HG02798 (cell line): Measurements from ENCODE around the gene TYW5.
"Not testable (repeated sequence)": the region's sequence is repeated elsewhere in the genome, so short reads cannot be mapped to it uniquely, and the experiment has no call there.

ENCODE experiments used
- ATAC-seq: cut with Tn5 transposase; IDR thresholded peaks from one replicate; pipeline ENCODE4 v1.9.1; 2021; ENCODE audit warnings: mild to moderate bottlenecking; ENCODE audit not compliant: unreplicated experiment, poor library complexity

TYW5 gene

DNA sequence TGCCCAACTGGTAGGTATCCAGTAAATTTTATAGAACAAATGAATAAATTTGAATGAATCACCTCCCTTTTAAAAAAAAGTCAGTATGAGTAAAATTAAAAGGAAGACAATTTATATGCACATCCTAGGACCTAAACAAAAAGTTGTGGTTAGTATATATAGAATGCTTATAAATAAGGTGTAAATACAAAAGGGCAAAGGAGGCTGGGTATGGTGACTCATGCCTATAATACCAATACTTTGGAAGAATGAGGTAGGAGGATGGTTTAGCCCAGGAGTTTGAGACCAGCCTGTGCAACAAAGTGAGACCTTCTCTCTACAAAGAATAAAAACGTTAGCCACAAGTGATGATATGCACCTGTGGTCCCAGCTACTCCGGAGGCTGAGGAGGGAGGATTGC, 31.4 kb downstream of the TYW5 start:
- no peak for ATAC-seq

DNA sequence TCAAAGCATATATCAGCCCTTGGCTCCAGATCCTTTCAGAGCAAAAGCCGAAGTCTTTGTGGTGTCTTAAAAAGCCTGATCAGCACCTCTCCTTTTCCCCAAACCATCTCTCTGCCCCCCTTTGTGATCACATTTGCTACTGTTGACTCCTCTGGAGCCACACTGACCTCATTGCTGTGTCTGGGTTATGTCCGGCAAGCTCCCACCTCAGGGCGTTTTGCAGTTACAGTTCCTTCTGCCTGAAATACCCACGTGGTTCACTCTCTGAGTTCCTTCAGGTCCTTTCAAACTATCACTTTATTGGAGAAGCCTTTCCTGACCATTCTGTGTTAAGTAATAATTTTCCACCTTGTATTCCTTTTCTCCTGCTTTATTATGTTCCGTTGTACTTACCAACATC, 32.4 kb downstream of the TYW5 start:
- peak; percentile 67 for ATAC-seq

DNA sequence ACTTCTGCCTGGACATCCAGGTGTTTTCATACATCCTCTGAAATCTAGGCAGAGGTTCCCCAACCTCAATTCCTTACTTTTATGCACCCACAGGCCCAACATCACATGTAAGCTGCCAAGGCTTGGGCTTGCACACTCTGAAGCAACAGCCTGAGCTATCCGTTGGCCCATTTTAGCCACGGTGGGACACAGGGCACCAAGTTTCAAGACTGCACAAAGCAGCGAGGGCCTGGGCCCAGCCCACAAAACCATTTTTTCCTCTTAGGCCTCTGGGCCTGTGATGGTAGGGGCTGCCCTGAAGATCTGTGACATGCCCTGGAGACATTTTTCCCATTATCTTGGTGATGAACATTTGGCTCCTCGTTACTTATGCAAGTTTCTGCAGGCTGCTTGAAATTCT, 38.3 kb downstream of the TYW5 start:
- no peak for ATAC-seq

DNA sequence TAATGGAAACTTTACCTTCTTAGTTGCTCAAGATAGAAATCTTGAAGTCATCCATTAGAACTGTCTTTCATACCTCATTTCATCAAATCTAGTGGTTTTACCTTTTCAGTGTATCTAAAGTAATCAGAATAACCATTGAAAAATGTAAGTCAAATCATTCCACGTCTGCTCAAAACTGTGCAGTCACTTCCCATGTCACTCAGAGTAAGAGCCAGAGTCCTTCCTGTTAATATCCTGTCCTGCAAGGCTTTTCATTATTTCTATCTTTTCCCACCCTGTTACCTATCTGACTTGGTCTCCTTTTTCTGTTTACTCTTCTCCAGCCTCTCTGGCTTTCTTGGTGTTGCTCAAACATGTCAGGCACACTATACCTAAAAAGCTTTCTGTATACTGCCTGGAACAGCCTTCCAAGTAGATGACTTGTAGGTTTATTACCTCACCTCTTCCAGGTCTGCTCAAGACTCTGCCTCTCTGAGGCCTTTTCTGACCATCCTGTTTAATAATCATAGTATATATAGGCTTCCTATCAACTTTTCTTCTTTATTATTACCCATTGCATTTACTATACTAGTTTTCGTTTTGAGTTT, 40.8 kb downstream of the TYW5 start:
- ATAC-seq: no peak

DNA sequence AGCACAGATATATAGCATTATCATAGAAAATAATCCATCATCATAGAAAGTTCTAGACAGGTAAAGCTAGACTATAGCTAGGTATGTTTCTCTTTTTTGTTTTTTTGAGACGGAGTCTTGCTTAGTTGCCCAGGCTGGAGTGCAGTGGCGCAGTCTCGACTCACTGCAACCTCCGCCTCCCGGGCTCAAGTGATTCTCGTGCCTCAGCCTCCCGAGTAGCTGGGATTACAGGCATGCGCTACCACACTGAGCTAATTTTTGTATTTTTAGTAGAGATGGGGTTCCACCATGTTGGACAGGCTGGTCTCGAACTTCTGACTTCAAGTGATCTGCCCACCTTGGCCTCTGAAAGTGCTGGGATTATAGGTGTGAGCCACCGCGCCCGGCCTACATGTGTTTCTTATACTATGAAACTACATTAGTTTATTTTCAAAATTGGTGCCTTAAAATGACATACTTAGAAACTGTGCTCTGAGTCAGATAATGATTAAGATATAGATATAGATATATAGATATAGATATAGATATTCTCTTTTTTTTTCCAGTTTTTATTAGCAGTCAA, 42.7 kb downstream of the TYW5 start:
- ATAC-seq: not testable (repeated sequence)

DNA sequence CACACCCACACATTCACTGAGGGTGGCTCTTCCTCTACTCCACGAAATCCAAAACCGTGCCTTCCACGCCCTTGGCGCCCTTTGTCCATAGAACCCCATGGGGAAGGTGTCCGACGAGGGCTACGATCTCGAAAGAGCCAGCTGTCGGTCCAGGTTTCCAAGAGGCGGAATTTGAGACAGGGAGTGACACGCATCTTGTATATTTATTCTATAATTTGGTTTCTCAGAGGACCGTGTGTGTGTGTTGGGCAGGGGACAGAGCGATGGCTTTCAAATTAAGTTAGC, 43.5 kb downstream of the TYW5 start:
- no peak for ATAC-seq

DNA sequence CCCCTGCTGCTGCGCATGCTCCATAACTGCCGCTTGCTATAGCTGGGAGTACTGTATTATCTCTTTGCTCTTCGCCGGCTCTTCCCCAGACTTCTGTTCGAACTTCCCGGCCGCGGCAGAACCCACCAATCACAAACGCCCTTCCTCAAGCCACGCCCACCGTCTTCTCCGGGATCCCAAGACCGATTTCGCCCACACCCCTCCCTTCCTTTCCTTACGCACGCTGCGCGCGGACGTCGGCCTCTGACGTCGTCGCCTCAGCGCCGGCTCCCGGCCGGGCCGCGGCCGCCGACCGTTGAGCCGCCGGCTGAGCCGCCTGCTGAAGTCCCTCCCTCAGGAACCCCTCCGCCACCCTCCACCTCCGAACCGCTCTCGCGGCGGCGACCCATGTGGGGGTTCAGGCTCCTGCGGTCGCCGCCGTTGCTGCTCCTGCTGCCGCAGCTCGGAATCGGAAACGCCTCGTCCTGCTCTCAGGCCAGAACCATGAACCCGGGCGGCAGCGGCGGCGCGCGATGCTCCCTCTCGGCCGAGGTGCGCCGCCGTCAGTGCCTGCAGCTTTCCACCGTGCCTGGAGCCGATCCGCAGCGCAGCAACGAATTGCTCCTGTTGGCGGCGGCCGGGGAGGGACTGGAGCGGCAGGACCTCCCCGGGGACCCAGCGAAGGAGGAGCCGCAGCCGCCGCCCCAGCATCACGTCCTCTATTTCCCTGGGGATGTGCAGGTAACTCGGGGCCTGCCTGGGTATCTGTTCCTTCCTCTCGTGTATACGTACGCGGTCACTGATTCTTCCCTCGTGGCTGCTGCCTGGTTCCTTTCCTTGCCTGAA, 44.0 kb downstream of the TYW5 start, which contains the start of gene C2orf69:
C2orf69 (plus strand) TSS at position 242 of the 825 bp plus-strand sequence; CDS start at position 388, 146 bp downstream.
- peak; percentile 94 for ATAC-seq

DNA sequence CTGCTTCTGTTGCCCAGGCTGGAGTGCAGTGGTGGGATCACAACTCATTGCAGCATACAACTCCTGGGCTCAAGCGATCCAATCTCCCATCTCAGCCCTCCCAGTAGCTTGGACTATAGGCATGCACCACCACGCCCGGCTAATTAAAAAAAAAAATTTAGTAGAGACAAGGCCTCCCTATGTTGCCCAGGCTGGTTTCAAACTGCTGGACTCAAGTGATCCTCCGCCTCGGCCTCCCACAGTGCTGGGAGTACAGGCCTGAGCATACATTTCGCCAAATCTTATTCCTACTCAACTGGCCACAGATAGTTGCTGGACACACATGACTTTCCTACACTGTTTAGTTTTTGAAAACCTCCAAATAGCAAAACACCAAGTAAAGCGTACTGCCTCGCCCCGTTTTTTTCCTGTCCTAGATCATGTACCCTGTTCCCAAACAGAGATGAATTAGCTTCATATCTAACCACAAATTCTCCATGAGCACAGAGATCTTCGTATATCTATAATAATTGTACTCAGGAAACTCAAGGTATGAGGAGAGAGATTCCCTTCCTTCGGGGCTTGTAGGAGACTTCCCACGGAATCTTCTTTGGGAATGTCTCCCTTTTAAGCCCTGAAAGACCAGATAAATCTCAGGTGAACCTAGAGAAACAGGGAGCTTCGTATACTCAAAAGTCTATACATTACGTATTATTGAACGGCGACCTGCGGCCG, 44.8 kb downstream of the TYW5 start:
- ATAC-seq: no peak

DNA sequence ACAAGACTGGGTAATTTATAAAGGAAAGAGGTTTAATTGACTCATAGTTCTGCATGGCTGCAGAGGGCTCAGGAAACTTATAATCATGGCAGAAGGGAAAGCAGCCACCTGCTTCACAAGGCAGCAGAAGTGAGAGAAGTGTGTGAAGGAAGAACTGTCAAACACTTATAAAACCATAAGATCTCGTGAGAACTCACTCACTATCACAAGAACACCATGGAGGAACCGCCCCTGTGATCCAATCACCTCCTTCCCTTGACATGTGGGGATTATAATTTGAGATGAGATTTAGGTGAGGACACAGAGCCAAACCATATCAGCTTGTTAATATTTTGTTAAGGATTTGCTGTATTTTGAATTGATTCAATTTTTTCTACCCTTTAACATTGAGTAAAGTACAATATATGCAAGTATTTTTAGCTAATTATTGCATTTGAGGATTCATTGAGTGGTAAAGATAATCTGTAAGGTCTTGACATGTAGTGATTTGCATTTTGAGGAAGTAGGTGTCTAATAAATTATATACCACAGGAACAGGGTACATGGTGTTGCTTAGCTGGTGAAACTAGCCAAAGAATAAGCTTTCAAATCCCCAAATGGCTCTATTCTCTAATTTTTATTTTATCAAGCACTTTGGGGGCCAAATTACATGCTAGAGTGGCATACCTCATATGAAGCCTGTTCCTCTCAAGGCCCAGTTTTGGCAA, 48.1 kb downstream of the TYW5 start:
- ATAC-seq: no peak

DNA sequence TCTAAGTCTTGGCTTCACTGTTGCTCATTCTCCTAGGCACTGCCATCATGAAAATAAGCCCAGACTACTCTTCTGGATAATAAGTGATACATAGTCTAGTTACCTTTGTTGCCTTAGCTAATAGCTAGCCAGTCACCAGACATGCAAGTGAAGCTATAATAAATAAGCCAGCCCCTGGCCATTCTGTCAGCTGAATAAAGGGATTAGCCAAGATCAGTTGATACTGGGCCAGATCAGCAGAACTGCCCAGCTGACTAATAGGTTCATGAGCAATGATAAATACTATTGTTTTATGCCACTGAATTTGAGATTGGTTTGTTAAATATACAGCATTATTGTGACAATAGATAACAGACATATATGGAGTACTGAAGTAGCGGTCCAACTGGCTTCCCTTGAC, 52.2 kb downstream of the TYW5 start:
- ATAC-seq: no peak

DNA sequence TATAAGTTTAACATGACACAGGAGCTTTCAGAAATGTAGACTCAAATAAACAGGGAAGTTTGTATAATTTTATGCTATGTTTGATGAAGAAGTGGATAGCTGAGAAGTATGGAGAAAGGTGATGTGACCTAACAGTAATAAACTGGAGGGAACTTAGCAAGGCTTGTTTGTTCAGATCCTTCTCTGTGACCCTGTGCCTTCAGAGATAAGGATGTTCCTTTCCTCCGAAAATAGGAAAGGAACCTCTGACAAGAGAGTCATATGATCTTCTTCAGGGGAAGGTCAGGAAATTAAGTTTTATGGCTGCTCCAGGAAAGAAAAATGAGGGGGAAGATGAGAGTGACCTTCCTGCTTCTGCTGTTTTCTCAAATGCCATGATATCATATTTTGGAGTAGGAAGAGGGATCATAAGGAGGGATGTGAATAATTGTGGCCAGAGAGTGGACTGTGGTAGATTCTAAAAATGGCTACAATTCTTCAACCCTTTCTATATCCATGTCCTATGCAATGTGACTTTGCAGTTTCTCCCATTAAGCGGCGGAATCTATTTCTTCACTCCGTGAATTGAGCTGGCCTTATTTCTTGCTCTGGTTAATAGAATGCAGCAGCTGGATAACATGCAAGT, 52.7 kb downstream of the TYW5 start:
- ATAC-seq: no peak

DNA sequence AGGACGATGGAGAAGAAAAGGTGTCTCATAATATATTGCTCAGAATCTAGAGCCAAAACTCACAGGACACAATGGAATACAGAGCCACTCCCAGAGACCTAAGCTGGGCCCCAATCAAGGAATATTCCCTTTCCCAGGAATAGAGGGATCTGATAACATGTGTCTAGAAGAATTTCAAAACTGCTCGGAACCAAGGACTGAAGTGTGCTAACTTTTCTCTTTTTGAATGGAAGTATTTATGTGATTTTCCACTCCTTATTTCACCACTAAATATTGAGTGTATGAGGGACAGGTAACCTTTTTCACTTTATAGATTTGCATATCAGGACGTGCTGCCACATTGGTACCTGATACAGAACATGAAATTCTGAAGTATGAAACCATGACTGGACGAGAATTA, 53.3 kb downstream of the TYW5 start:
- ATAC-seq: no peak

DNA sequence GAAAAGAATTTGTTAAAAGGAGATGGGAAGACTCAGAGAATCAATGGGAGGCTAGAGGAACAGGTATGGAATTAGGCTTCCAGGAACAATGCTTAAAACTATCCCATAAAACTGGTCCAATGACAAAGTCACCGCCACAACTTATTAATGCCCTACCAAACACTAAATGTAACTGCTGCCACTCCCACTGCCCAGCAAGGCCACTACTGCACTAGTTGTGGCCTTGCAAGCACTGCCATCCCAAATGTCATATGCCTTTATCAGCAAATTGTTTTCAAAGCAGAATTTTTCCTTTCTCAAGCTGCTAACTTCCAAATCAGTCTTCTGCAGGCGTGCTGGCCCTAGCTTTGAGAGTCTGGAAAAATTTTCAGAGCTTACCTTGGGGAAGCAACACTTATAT, 58.7 kb downstream of the TYW5 start:
- no peak for ATAC-seq

DNA sequence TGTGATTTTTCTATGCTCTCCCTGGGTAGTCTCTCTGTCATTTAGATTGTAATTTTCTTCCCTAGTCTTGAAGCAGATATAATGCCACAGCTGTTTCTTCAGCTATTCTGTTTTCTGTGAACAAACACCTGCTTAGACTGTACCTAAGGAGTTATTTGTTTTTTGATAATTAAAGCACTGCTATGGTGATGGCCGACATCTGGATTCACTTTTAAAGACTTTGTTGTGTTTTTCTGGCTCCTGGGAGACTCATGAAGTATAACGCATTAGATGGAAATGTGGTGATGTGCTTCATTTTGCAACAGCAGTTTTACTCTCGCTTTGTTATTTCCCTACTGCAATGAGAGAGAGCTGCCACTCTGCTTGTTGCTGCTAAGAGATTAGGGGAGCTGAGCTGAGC, 59.9 kb downstream of the TYW5 start:
- ATAC-seq: no peak

DNA sequence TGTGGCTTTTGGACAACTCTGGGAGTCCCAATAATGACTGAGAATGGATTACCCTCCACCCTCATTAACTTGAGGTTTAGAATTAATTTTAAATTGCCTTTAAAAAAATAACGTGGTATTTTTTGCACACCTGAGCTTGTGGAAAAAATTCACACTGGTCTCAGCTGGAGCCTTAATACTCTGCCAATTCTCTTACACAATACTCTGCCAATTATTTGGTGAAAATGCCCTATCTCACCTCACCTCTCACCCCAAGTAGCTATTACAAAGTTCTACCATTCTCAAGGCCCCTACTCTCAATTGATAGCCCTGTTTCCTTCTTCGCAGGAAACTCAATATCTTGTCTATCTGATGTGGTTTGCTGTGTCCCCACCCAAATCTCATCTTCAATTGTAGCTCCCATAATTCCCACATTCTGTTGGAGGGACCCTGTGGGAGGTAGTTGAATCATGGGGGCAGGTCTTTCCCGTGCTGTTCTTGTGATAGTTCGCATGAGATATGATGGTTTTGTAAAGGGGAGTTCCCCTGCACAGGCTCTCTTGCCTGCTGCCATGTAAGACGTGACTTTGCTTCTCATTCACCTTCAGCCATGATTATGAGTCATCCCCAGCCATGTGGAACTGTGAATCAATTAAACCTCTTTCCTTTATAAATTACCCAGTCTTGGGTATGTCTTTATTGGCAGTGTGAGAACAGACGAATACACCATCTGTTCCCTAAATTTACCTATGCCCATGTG, 71.6 kb downstream of the TYW5 start:
- no peak for ATAC-seq

DNA sequence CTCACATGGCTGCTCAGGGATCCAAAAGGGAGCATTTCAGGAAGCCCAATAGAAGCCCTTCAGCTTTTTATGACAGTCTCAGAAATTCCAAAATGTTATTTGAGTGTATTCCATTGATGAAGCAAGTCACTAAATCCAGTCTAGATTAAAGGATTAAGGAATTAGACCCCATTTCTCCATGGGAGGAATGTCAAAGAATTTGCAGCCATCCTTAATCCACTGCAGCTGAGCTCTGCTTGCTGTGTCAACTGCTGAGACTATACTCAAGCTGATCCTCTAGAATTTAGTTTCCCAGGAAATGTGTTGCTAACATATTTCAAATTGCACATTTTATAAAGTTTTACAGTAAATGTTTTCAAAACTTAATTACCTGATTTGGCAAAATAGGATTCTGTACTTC, 72.6 kb downstream of the TYW5 start:
- ATAC-seq: no peak
